Esophagus (tissue), 2 donors: ENCODE results near the gene HMX1. TPM values are rescaled to one million over a fixed set of nuclear protein-coding genes. Genes with fewer than 3 reads are reported as not detected.
A peak's percentile ranks its signal among the peaks of the same experiment; 100 is the strongest.

Experiments used
- H3K27ac ChIP-seq, 2 donors: one replicate each; pipeline ENCODE4 v1.5.1; 2013; ENCODE audit warnings: low read depth in 2 of 2, mild to moderate bottlenecking in 2 of 2, inconsistent platforms in 1 of 2, low read length in 1 of 2, moderate library complexity in 1 of 2
- H3K27me3 ChIP-seq, 2 donors: one replicate each; pipeline ENCODE4 v1.6.1; 2013; ENCODE audit warnings: low read length in 2 of 2, control low read depth in 1 of 2, mild to moderate bottlenecking in 1 of 2; ENCODE audit not compliant: insufficient read depth in 2 of 2, control insufficient read depth in 1 of 2
- H3K36me3 ChIP-seq, 2 donors: one replicate each; pipeline ENCODE4 v1.6.1; 2013; ENCODE audit warnings: low read length in 1 of 2; ENCODE audit not compliant: control insufficient read depth in 2 of 2, insufficient read depth in 2 of 2
- H3K4me1 ChIP-seq, 2 donors: one replicate each; pipeline ENCODE4 v1.6.1; 2013; ENCODE audit warnings: low read length in 1 of 2; ENCODE audit not compliant: control insufficient read depth in 2 of 2, insufficient read depth in 2 of 2
- H3K4me3 ChIP-seq, 2 donors: one replicate each; pipeline ENCODE4 v1.5.1; 2013; ENCODE audit warnings: low read length in 2 of 2, mild to moderate bottlenecking in 2 of 2, low read depth in 1 of 2, moderate library complexity in 1 of 2
- H3K9me3 ChIP-seq, 2 donors: one replicate each; pipeline ENCODE4 v1.6.1; 2013; ENCODE audit warnings: mild to moderate bottlenecking in 2 of 2, low read depth in 1 of 2, low read length in 1 of 2, moderate library complexity in 1 of 2; ENCODE audit not compliant: control insufficient read depth in 2 of 2, insufficient read depth in 1 of 2
- WGBS, 2 donors: extraction: QIAGEN DNeasy Blood & Tissue Kit; methylation state at CpG; one replicate each; pipeline ENCODE4 v1.1.7; 2013; 5-methylcytosine and 5-hydroxymethylcytosine counted together
- polyA plus RNA-seq, 2 donors: library from polyadenylated mRNA; stranded (reverse); fragments of 200-250 nt; gene quantifications; one replicate each; pipeline ENCODE4 v1.2.3, GENCODE V29; 2013
- donor health status: healthy with polysubstance abuse.
- donor health status: Bipolar disorder and iron deficiency.

The HMX1 gene
- polyA plus RNA-seq, 2 donors: not detected

DNA sequence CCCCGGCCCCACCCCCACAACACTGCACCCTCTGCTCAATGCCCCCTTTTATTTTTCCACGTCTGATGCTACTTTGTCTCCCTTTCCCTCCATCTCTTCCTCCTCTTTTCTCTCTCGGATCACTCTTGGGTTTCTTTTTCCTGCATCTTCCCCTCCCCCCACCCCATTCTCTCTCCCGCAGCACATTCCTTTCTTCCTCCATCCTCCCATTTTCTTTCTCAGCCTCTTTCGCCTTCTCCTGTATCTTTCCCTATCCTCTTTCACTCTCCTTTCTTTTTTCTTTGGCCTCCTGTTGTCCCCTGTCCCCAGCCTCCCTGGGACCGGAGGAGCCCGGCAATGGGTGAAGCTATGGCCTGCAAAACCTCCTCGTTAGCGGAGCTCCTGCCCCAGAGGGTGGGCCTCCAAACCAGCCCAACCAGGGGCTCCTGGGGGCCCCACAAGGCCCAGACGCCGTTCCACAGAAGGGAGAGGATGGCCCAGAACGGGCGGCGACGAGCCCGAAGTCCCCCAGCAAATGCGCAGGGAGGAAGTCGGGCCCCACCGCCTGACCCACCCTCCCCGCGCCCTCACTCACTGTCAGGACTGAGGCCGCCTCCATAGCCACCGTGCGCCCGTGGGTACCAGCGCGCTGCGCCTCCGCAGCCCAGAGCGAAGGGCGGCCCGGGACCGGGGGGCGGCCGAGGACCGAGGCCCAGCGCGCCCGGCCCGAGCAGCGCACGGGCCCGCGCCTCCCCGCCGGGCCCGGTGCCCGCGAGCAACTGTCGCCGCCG is 807 bp downstream of the HMX1 start:
- peaks cover 8 to 14% of the 10 kb centered on the region in 2 donors for H3K4me1 ChIP-seq
- no peaks in the 10 kb centered on the region for H3K36me3 ChIP-seq
- H3K27ac ChIP-seq: no peak overlapping the region
- peak overlapping the region in 1 of 2 donors; percentile 35 for H3K4me3 ChIP-seq
- 3 to 4% methylated on average over 26 to 52 of the region's 52 CpGs for WGBS, 2 donors
- H3K27me3 ChIP-seq: peaks cover 26 to 71% of the 10 kb centered on the region in 2 donors
- peaks cover 0 to 3% of the 10 kb centered on the region in 2 donors for H3K9me3 ChIP-seq

DNA sequence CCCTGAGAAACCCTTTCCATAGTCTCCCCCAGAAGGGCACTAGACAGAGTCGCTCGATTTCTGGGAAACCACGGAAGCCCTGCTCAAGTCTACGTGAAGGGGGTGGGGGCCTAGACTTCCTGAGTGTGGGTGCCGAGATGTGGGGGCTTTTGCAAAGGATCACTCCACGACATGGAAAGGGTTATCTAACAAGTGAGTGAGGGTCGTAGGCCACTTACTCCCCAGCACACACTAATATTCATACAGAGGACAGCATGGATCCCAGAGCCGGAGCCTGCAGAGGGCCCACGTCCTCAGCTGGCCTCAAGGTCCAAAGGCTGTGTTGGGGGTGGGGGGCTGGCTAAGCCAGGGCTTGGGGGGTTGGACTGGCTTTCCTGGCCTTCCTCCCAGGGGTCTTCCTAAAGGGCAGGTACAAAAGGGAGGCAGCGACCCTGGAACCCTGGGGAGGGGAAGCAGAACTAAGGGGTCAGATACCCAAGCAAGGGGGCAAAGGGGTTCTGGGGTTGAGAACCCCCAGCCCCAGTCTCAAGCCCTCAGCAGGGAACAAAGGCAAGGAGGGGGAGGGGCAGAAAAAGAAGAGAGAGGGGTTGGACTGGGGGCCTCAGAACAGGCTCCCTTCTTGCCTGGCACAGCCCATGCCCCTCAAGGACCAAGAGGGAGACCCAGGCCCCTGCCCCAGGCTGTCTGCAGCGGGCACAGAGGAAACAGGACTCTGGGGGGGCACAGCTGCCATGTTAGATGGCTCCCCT is 1.6 kb downstream of the HMX1 start:
- no peaks in the 10 kb centered on the region for H3K36me3 ChIP-seq
- H3K9me3 ChIP-seq: peaks cover 0 to 3% of the 10 kb centered on the region in 2 donors
- peaks cover 8 to 14% of the 10 kb centered on the region in 2 donors for H3K4me1 ChIP-seq
- no peak overlapping the region for H3K4me3 ChIP-seq
- no peak overlapping the region for H3K27ac ChIP-seq
- 17 to 25% methylated on average over 11 of the region's 11 CpGs for WGBS, 2 donors
- H3K27me3 ChIP-seq: peaks cover 29 to 70% of the 10 kb centered on the region in 2 donors

DNA sequence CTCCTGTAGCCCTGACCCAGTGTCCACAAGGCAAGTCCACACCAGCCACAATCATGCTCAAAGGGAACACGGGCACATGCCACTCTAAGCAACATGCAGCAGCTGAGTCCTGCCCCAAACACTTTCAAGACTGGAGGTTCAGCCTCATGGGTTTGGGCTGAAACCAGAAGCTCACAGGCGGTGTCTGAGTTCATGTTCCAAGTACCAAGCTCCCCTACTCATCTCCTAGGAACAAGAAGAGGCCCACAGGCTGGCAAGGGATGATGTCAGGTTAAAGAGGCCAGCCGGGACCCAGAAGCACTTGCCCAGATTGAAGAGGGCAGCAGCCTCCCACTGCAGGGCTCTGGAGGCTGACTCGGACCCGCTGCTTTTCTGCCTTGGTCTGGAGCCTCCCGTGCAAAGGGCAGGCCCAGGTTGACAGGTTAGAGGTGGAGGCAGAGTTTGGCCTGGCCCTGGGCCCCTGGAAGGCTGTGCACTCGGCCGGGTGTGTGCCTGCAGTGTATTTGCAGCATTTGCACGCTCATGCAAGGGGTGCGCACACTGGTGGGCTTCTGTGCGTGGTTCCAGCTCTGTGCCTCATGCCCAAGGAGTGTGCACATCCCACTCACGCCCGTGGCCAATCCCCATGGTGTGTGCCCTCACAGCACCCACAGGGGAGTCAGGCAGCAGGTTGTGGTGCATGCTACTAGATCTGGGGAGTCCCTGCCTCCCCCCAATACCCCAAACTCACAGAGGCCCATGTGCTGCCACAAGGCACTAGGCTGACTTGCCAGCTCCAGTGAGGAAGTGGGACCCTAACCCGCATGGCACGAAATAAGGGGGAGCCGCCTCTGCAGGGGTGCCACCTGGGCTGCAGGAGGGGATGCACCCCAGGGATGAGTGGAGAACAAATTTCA is 2.4 kb downstream of the HMX1 start:
- no peak overlapping the region for H3K27ac ChIP-seq
- no peak overlapping the region for H3K4me3 ChIP-seq
- peaks cover 8 to 12% of the 10 kb centered on the region in 2 donors for H3K4me1 ChIP-seq
- no peaks in the 10 kb centered on the region for H3K36me3 ChIP-seq
- peaks cover 0 to 3% of the 10 kb centered on the region in 2 donors for H3K9me3 ChIP-seq
- WGBS, 2 donors: 25 to 39% methylated on average over 16 of the region's 16 CpGs
- H3K27me3 ChIP-seq: peaks cover 37 to 70% of the 10 kb centered on the region in 2 donors

DNA sequence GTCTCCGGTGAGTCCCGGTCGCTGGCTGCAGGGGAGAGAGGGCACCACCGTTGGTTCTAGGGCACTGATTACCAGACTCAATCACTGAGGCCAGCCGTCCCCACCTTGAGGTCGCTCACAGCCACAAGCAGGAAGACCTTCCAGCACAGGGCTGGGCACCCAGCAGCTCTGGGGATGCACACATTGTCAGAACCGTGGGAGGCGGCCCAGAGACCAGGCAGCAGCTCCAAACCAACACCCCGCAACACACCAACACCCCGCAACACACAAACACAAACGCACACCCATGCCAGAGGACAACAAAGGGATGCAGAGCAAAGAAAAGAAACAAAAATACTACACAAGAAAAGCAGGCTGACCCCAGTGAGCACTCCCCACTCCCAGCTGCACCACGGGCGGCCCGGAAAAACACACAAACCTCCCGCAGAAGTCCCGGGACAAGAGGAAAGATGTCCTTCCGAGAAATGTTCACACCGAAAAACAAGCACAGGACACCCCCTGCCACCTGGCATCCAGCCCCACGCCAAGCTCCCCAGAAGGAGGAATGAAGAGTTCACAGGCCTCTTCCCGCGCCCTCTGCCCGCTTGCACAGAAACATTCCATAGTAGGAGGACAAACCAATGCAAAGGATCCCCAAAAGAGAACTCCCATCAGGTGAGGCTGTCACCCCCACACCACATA is 3.2 kb downstream of the HMX1 start:
- Histone ChIP-seq H3K27ac (no peak overlapping the region), H3K4me1 (peaks cover 8 to 12% of the 10 kb centered on the region in 2 donors), H3K4me3 (no peak overlapping the region), H3K36me3 (no peaks in the 10 kb centered on the region), H3K9me3 (peaks cover 0 to 3% of the 10 kb centered on the region in 2 donors), H3K27me3 (peaks cover 41 to 72% of the 10 kb centered on the region in 2 donors)
- 21 to 30% methylated on average over 21 to 22 of the region's 22 CpGs for WGBS, 2 donors

DNA sequence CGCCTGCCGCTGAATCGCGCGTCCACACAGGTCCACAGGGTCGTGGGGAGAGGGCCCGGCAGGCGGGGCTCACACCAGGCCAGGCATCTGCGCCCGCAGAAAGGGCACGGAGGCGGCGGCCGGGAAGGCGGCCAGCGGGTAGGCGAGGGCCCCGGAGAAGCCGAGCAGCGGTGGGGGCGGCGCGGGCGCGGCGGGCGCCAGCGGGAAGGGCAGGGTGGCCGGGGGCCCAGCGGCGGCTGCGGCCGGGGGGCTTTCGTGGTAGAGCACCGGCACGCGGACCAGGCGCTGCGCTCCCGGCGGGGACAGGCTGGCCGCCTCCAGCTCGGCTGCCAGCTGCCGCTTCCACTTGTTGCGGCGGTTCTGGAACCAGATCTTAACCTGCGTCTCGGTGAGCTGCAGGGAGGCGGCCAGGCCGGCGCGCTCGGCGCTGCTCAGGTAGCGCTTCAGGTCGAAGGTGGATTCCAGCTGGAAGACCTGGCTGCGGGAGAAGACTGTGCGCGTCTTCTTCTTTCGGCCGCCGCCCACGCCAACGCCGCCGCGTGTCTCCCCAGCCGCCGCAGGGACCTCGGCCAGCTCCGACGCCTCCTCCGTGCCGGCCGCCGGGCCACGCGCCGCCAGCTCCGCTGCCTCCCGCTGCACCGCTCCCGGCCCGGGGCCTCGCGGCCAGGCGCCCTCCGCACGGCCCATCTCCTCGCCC is 3.9 kb downstream of the HMX1 start:
- Histone ChIP-seq H3K27me3 (peaks cover 44 to 73% of the 10 kb centered on the region in 2 donors), H3K27ac (no peak overlapping the region), H3K4me1 (peaks cover 8 to 12% of the 10 kb centered on the region in 2 donors), H3K36me3 (no peaks in the 10 kb centered on the region), H3K4me3 (no peak overlapping the region), H3K9me3 (peaks cover 0 to 3% of the 10 kb centered on the region in 2 donors)
- WGBS, 2 donors: 2 to 3% methylated on average over 46 to 90 of the region's 90 CpGs

DNA sequence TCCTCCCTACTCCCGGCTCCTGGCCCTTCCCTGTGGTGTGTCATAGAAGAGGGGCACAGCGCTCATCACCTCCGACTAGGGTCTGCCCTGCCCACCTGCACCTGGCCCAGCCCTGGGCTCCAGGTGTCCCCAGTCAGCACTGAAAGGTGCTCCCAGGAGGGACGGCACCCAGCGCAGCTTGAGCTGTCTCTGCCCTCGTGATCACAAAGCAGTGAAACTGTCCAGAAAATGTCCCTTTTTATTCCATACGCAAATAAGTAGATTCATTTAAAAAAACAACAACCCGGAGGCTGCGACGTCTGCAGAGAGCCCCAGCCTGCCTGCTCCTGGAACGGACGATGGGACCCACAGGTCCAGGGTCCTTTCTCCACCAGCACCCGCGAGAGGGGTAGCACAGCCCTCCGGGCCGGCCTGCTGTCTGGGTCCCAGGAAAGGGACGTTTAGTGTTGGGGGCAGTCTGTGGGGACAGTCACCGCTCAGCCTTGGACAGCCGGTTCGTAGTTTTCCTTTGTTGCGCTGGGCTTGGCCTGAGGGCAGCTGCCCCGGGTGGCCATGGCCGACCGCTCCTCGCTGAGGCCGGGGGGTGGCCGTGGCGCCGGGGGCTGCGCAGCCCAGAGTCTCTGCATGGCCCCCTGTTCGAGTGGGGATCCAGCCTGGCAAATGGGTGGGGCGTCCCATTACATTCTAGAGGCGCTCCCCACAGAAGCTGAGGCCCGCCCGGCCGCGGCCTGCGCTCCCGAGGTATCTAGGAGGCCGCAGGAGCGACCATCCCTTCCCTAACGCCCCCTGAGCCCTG is 4.6 kb downstream of the HMX1 start:
- Histone ChIP-seq H3K27ac (no peak overlapping the region), H3K9me3 (peaks cover 0 to 3% of the 10 kb centered on the region in 2 donors), H3K4me3 (no peak overlapping the region), H3K36me3 (no peaks in the 10 kb centered on the region), H3K4me1 (peaks cover 8% of the 10 kb centered on the region in 2 donors), H3K27me3 (peaks cover 39 to 70% of the 10 kb centered on the region in 2 donors)
- WGBS, 2 donors: 5 to 6% methylated on average over 42 of the region's 42 CpGs

DNA sequence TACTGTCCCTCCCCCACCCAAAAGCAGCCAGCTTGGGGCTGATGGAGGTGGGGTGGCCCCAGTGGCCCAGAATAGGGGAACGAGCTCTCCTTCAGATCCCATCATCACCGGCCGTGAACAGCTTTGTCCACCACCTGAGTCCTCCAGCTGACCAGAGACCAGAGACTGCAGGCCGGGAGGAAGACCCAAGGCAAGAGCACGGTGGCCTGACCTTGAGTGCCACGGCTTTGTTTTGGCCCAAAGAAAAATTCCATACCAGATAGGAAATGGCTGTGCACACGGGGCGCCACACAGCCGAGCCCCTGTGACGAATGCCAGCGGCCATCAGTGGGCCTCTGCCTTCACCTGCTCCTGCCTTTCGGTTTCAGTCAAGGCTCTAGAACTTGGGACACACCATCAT is 5.2 kb downstream of the HMX1 start:
- Histone ChIP-seq H3K27me3 (peaks cover 45 to 64% of the 10 kb centered on the region in 2 donors), H3K4me1 (peaks cover 9 to 11% of the 10 kb centered on the region in 2 donors), H3K27ac (no peak overlapping the region), H3K4me3 (no peak overlapping the region), H3K36me3 (no peaks in the 10 kb centered on the region), H3K9me3 (peaks cover 0 to 3% of the 10 kb centered on the region in 2 donors)
- 17 to 29% methylated on average over 12 of the region's 12 CpGs for WGBS, 2 donors

DNA sequence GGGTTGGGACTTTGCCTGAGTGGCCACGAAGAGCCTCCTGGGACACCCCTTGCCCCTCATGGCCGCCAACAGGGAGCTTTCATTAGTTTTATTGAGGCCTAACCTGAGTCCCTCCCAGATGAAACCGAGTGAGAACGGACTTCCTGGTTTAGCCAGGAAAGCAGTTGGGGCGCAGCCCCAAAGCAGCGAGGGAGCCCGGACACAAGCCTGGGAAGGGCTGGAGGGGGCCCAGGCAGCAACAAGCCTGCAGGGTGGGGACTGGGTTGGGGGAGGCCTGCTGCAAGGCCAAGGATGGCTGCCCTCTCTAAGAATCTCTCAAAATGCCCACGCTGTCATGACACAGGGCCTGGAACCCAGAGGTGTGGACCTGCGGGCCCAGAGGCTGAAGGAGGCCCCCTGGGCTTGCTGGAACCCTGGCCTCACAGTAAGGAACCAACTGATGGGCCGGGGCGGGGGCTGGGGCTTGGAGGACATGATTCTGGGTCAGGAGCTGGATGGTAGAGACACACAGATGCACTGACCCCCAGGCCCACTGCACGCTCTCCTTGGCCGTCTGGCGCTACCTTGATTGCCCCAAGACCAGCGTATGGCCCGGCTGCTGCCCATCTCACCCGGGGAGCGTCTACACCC is 5.8 kb downstream of the HMX1 start:
- WGBS, 2 donors: 44 to 52% methylated on average over 18 of the region's 18 CpGs
- no peaks in the 10 kb centered on the region for H3K36me3 ChIP-seq
- H3K27me3 ChIP-seq: peaks cover 46 to 65% of the 10 kb centered on the region in 2 donors
- H3K9me3 ChIP-seq: peaks cover 0 to 3% of the 10 kb centered on the region in 2 donors
- peaks cover 7 to 8% of the 10 kb centered on the region in 2 donors for H3K4me1 ChIP-seq
- no peak overlapping the region for H3K27ac ChIP-seq
- H3K4me3 ChIP-seq: no peak overlapping the region
